ENCODE data around the gene FOXN3.

GRCh38 chr14:89182326-89182725 is 234.7 kb downstream of the FOXN3 start:
- TF ChIP-seq POLR2A (IDR thresholded peaks at IDR 0.05; ENCODE audit: extremely low read depth, insufficient read length) (no peak), MAX (IDR thresholded peaks at IDR 0.05; ENCODE audit: low read depth, low read length) (no peak)
